Nephron progenitor cell (in vitro differentiated cells): Measurements from ENCODE around the gene ZNF442.
"Not testable (repeated sequence)": the region's sequence is repeated elsewhere in the genome, so short reads cannot be mapped to it uniquely, and the experiment has no call there.

Experiments
- DNase-seq: peaks from one replicate; pipeline ENCODE4 v3.0.0; 2021
- H3K27ac Mint-ChIP-seq: 2 replicates; pipeline ENCODE4 v1.8.0; 2021; ENCODE audit warnings: mild to moderate bottlenecking, moderate library complexity, mixed read lengths
- H3K27me3 Mint-ChIP-seq: 2 replicates; pipeline ENCODE4 v1.8.0; 2021; ENCODE audit warnings: mild to moderate bottlenecking, low read depth, mixed read lengths; ENCODE audit not compliant: poor library complexity
- H3K36me3 Mint-ChIP-seq: 2 replicates; pipeline ENCODE4 v1.8.0; 2021; ENCODE audit warnings: low read depth, mixed read lengths
- H3K4me1 Mint-ChIP-seq: 2 replicates; pipeline ENCODE4 v1.8.0; 2021; ENCODE audit warnings: mixed read lengths
- H3K4me3 Mint-ChIP-seq: 2 replicates; pipeline ENCODE4 v1.8.0; 2021; ENCODE audit warnings: mild to moderate bottlenecking, moderate library complexity, mixed read lengths
- H3K9me3 Mint-ChIP-seq: 2 replicates; pipeline ENCODE4 v1.8.0; 2021; ENCODE audit warnings: mild to moderate bottlenecking, moderate library complexity, mixed read lengths
- CTCF ChIP-seq: fragments of 200-600 bp; sonication (generic); IDR thresholded peaks from 2 replicates; pipeline ENCODE4 v1.5.0; 2021; ENCODE audit warnings: antibody characterized with exemption

Gene ZNF442

GRCh38 chr19:12379732-12380443 is 14.4 kb upstream of the ZNF442 start:
- no peak overlapping the region for H3K4me3 Mint-ChIP-seq
- H3K27ac Mint-ChIP-seq: no peak overlapping the region
- H3K36me3 Mint-ChIP-seq: peaks cover 22% of the 10 kb centered on the region
- TF ChIP-seq CTCF: no peak
- H3K9me3 Mint-ChIP-seq: peaks cover 83% of the 10 kb centered on the region
- no peaks in the 10 kb centered on the region for H3K4me1 Mint-ChIP-seq
- no peak for DNase-seq
- H3K27me3 Mint-ChIP-seq: peaks cover 4% of the 10 kb centered on the region

- no peak for TF ChIP-seq CTCF
- H3K27ac Mint-ChIP-seq: no peak overlapping the region
- peaks cover 3% of the 10 kb centered on the region for H3K36me3 Mint-ChIP-seq
- no peaks in the 10 kb centered on the region for H3K4me1 Mint-ChIP-seq
- no peak for DNase-seq
- peaks cover 7% of the 10 kb centered on the region for H3K27me3 Mint-ChIP-seq
- no peak overlapping the region for H3K4me3 Mint-ChIP-seq
- H3K9me3 Mint-ChIP-seq: peaks cover 69% of the 10 kb centered on the region
These were observed 8.5 kb upstream of the ZNF442 start for GRCh38 chr19:12374026-12374425.

GRCh38 chr19:12364391-12365235 is 870 bp downstream of the ZNF442 start:
- Mint-ChIP-seq H3K9me3 (peaks cover 88% of the 10 kb centered on the region), H3K36me3 (peaks cover 31% of the 10 kb centered on the region), H3K27ac (peak overlapping the region; percentile 71), H3K4me3 (peak overlapping the region; percentile 93), H3K27me3 (peaks cover 13% of the 10 kb centered on the region), H3K4me1 (peaks cover 27% of the 10 kb centered on the region)
- DNase-seq: peak; percentile 29
- no peak for TF ChIP-seq CTCF

DNA sequence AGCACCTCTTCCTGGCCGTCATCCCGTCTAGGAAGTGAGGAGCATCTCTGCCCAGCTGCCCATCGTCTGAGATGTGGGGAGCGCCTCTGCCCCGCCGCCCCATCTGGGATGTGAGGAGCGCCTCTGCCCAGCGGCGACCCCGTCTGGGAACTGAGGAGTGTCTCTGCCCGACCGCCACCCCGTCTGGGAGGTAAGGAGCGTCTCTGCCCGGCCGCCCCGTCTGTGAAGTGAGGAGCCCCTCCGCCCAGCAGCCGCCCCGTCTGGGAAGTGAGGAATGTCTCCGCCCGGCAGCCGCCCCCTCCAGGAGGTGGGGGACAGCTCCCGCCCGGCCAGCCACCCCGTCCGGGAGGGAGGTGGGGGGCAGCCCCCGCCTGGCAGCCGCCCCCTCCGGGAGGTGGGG is 3.2 kb downstream of the ZNF442 start:
- H3K36me3 Mint-ChIP-seq: peaks cover 43% of the 10 kb centered on the region
- H3K4me1 Mint-ChIP-seq: peaks cover 27% of the 10 kb centered on the region
- peaks cover 89% of the 10 kb centered on the region for H3K9me3 Mint-ChIP-seq
- not testable (repeated sequence) for H3K27ac Mint-ChIP-seq, DNase-seq, H3K4me3 Mint-ChIP-seq
- H3K27me3 Mint-ChIP-seq: peaks cover 15% of the 10 kb centered on the region

DNA sequence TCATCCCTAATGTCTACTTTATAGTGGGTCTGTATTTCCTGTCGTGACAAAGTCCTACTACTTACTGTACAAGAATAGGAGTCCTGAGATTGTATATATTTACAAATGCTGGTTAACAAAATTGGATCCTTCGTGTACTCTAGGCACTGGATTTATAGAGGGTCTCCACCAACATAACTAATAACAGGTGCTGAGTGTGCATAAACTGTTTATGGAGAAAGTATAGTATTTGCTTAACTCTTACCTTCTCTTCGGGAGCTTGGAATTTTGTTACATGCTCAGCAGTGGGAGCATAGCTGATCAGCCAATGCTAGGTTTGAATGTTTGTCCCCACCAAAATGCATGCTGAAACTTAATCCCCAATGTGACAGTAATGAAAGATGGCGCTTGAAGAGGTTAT is 12.1 kb downstream of the ZNF442 start:
- no peak for DNase-seq
- peaks cover 4% of the 10 kb centered on the region for H3K27me3 Mint-ChIP-seq
- peaks cover 72% of the 10 kb centered on the region for H3K36me3 Mint-ChIP-seq
- TF ChIP-seq CTCF: no peak
- H3K27ac Mint-ChIP-seq: no peak overlapping the region
- H3K9me3 Mint-ChIP-seq: peaks cover 92% of the 10 kb centered on the region
- H3K4me1 Mint-ChIP-seq: no peaks in the 10 kb centered on the region
- no peak overlapping the region for H3K4me3 Mint-ChIP-seq

DNA sequence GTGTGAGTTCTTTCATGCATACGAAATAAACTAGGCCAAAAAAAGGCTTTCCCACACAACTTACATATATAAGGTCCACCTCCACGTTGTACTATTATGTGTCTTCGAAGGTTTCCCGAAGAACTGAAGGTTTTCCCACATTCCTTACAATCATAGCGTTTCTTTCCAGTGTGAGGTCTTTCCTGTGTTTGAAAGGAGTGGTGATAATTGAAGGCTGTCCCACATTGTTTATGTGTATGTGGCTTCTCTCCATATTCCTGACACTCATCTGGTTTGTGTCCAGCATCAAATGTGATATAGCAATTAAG is 14.6 kb downstream of the ZNF442 start:
- no peak overlapping the region for H3K27ac Mint-ChIP-seq
- H3K9me3 Mint-ChIP-seq: peaks cover 90% of the 10 kb centered on the region
- peaks cover 76% of the 10 kb centered on the region for H3K36me3 Mint-ChIP-seq
- peaks cover 2% of the 10 kb centered on the region for H3K27me3 Mint-ChIP-seq
- DNase-seq: no peak
- H3K4me1 Mint-ChIP-seq: no peaks in the 10 kb centered on the region
- H3K4me3 Mint-ChIP-seq: no peak overlapping the region
- no peak for TF ChIP-seq CTCF
